A673 (cell line): Measurements from ENCODE around the gene WDR72. TPM values are rescaled to one million over a fixed set of nuclear protein-coding genes. Genes with fewer than 3 reads are reported as not detected.

Experiments
- BruUV-seq: library from RNA; stranded (reverse); fragments of 400-500 nt; replicated peaks from 2 replicates; lab custom pipeline; 2021; lab: Mats Ljungman, UMichigan
- CTCF ChIA-PET: fragments of 300-600 bp; sonication (Branson Sonifier 250); formaldehyde crosslinking; loops from one replicate; lab custom pipeline; 2022; ENCODE audit warnings: antibody characterized with exemption; lab: Charles Lee
- POLR2A ChIA-PET: fragments of 300-600 bp; sonication (Branson Sonifier 250); formaldehyde crosslinking; loops from one replicate; lab custom pipeline; 2022; ENCODE audit warnings: antibody characterized with exemption; ENCODE audit not compliant: low non-redundant PET; lab: Charles Lee
- DNase-seq: peaks from one replicate; pipeline ENCODE4 v3.0.0-alpha.2; 2015; ENCODE audit warnings: low spot score
- H3K27ac ChIP-seq: fragments of 200-600 bp; sonication (generic); 2 replicates; pipeline ENCODE4 v1.5.1; 2016; ENCODE audit warnings: mixed run types, low read depth, mild to moderate bottlenecking, mixed read lengths, antibody characterized with exemption, low read length; ENCODE audit not compliant: poor library complexity, severe bottlenecking
- H3K27me3 ChIP-seq: fragments of 200-600 bp; sonication (generic); replicated peaks from 2 replicates; pipeline ENCODE4 v1.6.1; 2017; ENCODE audit warnings: mixed run types, low read depth, mild to moderate bottlenecking, mixed read lengths, antibody characterized with exemption, low read length; ENCODE audit not compliant: insufficient read depth, poor library complexity
- H3K36me3 ChIP-seq: fragments of 200-600 bp; sonication (generic); 2 replicates; pipeline ENCODE4 v1.6.1; 2016; ENCODE audit warnings: mixed run types, mild to moderate bottlenecking, mixed read lengths, antibody characterized with exemption, low read length; ENCODE audit not compliant: insufficient read depth, poor library complexity, severe bottlenecking
- H3K4me1 ChIP-seq: fragments of 200-600 bp; sonication (generic); 2 replicates; pipeline ENCODE4 v1.6.1; 2017; ENCODE audit warnings: mixed run types, mild to moderate bottlenecking, mixed read lengths, antibody characterized with exemption, low read length; ENCODE audit not compliant: insufficient read depth, poor library complexity, severe bottlenecking
- H3K4me3 ChIP-seq: fragments of 200-600 bp; sonication (generic); 2 replicates; pipeline ENCODE4 v1.5.1; 2016; ENCODE audit warnings: low read depth, mixed run types, mild to moderate bottlenecking, mixed read lengths, low read length; ENCODE audit not compliant: poor library complexity, severe bottlenecking
- H3K9me3 ChIP-seq: fragments of 200-600 bp; sonication (generic); 2 replicates; pipeline ENCODE4 v1.6.1; 2016; ENCODE audit warnings: mixed run types, low read depth, mild to moderate bottlenecking, mixed read lengths, antibody characterized with exemption, low read length; ENCODE audit not compliant: poor library complexity, severe bottlenecking
- CTCF ChIP-seq: fragments of 300-800, 200-600 bp; sonication (generic); conservative IDR thresholded peaks from 2 replicates; pipeline ENCODE4 v1.5.1; 2017; ENCODE audit warnings: low read depth, mild to moderate bottlenecking, antibody characterized with exemption, low read length, moderate library complexity, mixed read lengths
- EZH2 ChIP-seq: fragments of 200-600 bp; sonication (generic); IDR thresholded peaks from 2 replicates; pipeline ENCODE4 v1.6.1; 2017; ENCODE audit warnings: borderline replicate concordance, low read depth, mild to moderate bottlenecking, mixed read lengths, antibody characterized with exemption, low read length; ENCODE audit not compliant: poor library complexity, severe bottlenecking
- intact Hi-C: fragments of 100-400 bp; cut with micrococcal nuclease; formaldehyde crosslinking; loops from one replicate; pipeline ENCODE4 v1.10.0; 2022; ENCODE audit not compliant: unreplicated experiment
- total RNA-seq: library from RNA; stranded (reverse); gene quantifications from 2 replicates; pipeline ENCODE4 v1.2.3, GENCODE V29; 2021

The WDR72 gene
- total RNA-seq, 1 experiment from 2014 or later: not detected

DNA sequence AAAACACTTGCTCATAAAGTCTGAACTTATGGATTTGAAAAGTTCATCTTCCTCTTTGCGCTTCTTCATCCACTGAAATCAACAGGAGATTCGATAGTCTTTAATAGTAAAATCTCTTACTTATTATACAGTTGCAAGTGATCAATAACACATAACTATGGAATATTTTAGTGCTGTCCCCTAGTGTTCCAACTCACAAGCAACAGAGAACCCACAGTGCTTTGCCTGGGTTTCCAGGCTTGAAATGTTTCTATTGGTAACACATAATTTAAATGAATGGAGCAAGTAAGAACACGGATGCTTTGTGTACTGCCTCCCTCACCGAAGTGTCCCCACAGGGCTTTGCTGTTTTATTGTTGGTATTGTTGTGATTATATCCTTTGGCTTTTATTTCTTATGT, 93.5 kb downstream of the WDR72 start:
- no peak overlapping the region for H3K4me3 ChIP-seq
- CTCF ChIA-PET: no interaction called here

GRCh38 chr15:53658827-53659555, 100.5 kb downstream of the WDR72 start:
- DNase-seq: no peak
- Histone ChIP-seq H3K27ac (no peak overlapping the region), H3K27me3 (peaks cover 12% of the 10 kb centered on the region), H3K4me1 (no peaks in the 10 kb centered on the region), H3K36me3 (no peaks in the 10 kb centered on the region), H3K9me3 (no peaks in the 10 kb centered on the region), H3K4me3 (no peak overlapping the region)
- ChIA-PET CTCF (no interaction called here), POLR2A (no interaction called here)
- no TSS peak for BruUV-seq
- intact Hi-C loops: no loop called here
- TF ChIP-seq EZH2 (no peak), CTCF (no peak)

More for the DNA sequence above, 93.5 kb downstream of the WDR72 start:
- Histone ChIP-seq H3K27ac (no peak overlapping the region), H3K4me1 (no peaks in the 10 kb centered on the region), H3K9me3 (no peaks in the 10 kb centered on the region), H3K36me3 (no peaks in the 10 kb centered on the region), H3K27me3 (no peaks in the 10 kb centered on the region)
- no TSS peak for BruUV-seq
- POLR2A ChIA-PET: no interaction called here
- TF ChIP-seq EZH2 (no peak), CTCF (0 out of 2 replicates have a peak, but pooled peaks have one; percentile 15)
- no peak for DNase-seq
- intact Hi-C loops: no loop called here

DNA sequence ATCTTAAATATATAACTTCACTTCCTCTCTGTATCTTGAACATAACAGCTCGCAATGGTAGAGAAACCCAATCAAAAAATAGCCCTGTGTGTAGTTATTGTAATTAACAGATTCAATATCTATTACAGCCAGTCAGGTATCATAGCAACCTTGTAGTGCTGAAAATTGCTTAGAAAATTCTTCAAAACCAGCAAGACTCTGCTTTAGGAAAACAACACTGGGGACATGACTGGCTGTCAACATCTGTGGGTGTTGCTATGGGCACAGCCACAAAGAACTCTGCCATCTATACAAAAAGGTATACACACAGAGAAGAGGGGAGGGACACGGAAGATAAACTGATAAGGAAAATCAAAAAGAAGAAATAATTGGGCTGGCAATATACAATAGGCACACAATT, 101.2 kb downstream of the WDR72 start:
- Histone ChIP-seq H3K4me3 (no peak overlapping the region), H3K27me3 (peaks cover 12% of the 10 kb centered on the region), H3K27ac (no peak overlapping the region), H3K9me3 (no peaks in the 10 kb centered on the region), H3K36me3 (no peaks in the 10 kb centered on the region), H3K4me1 (no peaks in the 10 kb centered on the region)
- BruUV-seq: no TSS peak
- no peak for DNase-seq
- intact Hi-C loops: no loop called here
- TF ChIP-seq EZH2 (no peak), CTCF (no peak)
- ChIA-PET POLR2A (no interaction called here), CTCF (no interaction called here)
